HG03469 (cell line): ENCODE results near the gene ADORA2A.

Experiments
- ATAC-seq: cut with Tn5 transposase; IDR thresholded peaks from one replicate; pipeline ENCODE4 v1.9.1; 2021; ENCODE audit warnings: mild to moderate bottlenecking, moderate library complexity, moderate number of reproducible peaks; ENCODE audit not compliant: unreplicated experiment

Gene ADORA2A

GRCh38 chr22:24431309-24432034, 4.1 kb downstream of the ADORA2A start:
- no peak for ATAC-seq

DNA sequence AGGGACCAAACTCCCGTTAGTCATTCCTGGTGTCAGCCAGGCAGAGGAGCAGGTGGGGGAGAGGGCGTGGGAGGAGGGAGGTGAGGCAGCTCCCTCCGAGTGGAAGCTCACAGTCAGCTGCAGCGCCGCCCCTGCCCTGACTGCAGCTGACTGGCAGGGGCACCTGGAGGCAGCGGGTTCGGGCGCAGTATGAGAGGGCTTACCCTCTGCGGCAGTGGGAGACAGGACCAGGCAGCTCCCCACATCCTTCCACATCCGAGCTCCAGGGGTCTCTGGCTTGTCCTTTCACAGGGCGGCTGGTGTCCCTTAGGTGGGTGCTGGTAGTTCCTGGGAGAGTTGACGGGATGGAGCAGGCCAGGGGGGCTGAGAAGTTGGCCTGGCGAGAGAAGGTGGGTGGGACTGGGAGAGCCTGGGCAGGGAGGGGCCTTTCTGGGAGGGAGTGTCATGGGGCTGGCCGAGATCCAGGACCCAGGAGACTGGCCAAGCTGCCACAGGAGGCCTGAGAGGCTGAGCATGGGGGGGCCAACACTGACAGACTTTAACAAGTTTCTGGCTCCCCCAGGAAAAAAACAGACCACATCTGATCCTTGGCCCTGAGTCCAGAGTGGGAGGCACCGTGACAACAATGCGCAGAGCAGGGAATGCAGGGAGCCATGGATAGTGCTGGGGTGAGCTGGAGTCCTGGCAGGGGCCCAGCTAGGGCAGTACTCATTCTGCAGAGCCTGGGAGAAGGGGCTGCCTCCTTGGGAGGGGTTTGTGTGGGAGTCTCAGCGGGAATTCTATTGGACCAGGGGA, 4.9 kb downstream of the ADORA2A start:
- no peak for ATAC-seq

DNA sequence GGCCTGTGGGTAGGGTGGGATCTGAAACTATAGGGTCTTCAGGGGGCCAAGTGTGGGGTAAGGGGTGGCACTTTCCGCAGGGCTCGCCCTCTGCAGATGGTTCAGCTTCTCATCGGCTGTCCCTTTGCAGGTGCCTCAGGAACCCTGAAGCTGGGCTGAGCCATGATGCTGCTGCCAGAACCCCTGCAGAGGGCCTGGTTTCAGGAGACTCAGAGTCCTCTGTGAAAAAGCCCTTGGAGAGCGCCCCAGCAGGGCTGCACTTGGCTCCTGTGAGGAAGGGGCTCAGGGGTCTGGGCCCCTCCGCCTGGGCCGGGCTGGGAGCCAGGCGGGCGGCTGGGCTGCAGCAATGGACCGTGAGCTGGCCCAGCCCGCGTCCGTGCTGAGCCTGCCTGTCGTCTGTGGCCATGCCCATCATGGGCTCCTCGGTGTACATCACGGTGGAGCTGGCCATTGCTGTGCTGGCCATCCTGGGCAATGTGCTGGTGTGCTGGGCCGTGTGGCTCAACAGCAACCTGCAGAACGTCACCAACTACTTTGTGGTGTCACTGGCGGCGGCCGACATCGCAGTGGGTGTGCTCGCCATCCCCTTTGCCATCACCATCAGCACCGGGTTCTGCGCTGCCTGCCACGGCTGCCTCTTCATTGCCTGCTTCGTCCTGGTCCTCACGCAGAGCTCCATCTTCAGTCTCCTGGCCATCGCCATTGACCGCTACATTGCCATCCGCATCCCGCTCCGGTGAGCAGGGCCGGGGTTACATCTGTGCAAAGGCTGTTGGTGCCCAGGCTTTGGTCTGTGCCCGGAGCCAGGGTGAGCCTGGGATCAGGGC, 5.8 kb downstream of the ADORA2A start:
- no peak for ATAC-seq

- ATAC-seq = peak; percentile 32
Measured at GRCh38 chr22:24433828-24434470, 6.5 kb downstream of the ADORA2A start.

DNA sequence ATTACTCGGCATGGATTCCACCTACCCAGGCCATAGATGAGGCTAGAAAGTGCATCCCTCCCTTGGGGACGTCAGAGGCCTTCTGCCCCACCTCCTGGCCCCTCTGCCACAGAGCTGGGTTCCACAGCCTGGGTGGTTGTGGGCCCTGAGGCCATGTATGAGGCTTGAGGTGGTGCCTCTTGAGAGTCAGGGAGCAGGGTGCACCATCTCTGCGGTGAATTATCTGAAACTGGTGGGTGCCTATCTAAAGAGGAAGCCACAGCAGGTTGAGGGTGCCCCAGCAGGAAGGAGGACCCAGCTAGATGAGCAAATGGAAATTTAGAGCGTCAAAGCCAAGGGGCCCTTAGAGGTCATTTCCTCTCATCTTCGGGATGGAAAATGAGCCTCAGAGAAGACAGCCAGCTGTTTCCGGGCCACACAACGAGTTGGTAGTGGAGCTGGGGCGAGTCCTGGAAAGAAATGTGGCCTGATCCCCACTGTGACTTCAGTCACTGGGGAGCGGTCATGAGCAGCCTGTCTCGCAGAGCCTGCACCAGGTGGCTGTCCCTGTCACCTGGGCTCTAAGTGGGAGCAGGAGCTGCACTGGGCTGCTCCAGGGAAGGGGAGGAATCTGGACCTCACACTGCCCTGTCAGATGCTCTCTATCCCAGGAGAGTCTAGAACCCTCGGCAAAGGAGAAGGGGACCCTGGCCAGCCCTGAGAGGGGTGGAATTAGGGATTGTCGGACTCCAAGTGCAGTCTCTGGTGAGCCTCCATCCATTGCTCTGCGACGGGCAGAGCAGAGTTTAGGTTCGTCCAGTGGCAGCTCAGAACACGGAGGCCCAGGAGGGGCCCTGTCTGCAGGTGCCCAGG, 7.3 kb downstream of the ADORA2A start:
- peak; percentile 30 for ATAC-seq

- no peak for ATAC-seq
Measured at GRCh38 chr22:24435323-24435645, 7.9 kb downstream of the ADORA2A start.

GRCh38 chr22:24435861-24436371, 8.5 kb downstream of the ADORA2A start:
- ATAC-seq = no peak

- no peak for ATAC-seq
Measured at GRCh38 chr22:24436553-24436952, 9.2 kb downstream of the ADORA2A start.

DNA sequence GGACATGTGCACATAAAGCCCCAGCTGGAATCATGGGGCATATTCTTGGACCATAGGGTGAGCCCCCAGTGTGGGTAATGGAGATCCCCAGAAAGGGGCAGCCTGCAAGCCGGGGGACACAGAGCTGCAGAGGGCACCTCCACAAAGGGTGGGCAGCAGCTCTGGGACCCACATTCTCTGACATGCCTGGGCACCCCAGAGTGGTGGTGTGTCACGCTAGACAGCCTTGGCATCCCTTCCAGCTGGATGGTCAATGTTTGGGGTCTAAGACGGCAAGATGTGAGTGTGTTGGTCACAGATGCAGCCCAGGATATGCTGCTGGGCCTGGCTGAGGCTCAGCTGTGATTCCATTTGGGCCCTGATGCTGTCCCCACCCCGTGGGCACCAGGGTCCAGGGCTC, 9.7 kb downstream of the ADORA2A start:
- ATAC-seq = no peak

- ATAC-seq = no peak
Measured at GRCh38 chr22:24437741-24438328, 10.4 kb downstream of the ADORA2A start.

GRCh38 chr22:24440270-24440717, 12.9 kb downstream of the ADORA2A start:
- ATAC-seq = no peak

DNA sequence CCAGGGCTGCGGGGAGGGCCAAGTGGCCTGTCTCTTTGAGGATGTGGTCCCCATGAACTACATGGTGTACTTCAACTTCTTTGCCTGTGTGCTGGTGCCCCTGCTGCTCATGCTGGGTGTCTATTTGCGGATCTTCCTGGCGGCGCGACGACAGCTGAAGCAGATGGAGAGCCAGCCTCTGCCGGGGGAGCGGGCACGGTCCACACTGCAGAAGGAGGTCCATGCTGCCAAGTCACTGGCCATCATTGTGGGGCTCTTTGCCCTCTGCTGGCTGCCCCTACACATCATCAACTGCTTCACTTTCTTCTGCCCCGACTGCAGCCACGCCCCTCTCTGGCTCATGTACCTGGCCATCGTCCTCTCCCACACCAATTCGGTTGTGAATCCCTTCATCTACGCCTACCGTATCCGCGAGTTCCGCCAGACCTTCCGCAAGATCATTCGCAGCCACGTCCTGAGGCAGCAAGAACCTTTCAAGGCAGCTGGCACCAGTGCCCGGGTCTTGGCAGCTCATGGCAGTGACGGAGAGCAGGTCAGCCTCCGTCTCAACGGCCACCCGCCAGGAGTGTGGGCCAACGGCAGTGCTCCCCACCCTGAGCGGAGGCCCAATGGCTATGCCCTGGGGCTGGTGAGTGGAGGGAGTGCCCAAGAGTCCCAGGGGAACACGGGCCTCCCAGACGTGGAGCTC, 13.5 kb downstream of the ADORA2A start:
- ATAC-seq = no peak

GRCh38 chr22:24441406-24442351, 14.3 kb downstream of the ADORA2A start:
- no peak for ATAC-seq

DNA sequence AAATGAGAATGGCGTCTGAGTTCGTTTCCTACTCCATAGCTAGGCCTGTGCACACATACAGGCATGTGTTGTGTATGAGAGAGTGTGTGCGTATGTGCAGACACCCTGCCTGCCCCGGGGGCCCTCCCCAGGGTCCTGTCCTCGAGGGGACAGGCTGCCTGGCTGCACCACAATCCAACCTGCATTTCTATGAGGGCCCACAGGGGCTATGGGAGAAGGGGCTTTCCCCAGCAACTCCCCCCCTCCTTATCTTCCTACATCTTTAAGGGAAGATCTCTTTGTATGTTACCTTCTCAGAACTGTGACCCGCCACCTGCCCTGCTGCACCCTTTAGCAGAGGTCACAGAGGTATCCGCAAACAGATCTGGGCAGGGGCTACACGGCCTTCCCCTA, 14.9 kb downstream of the ADORA2A start:
- ATAC-seq = no peak

- ATAC-seq = no peak
Measured at GRCh38 chr22:24443668-24444067, 16.3 kb downstream of the ADORA2A start.

GRCh38 chr22:24444251-24444650, 16.9 kb downstream of the ADORA2A start:
- no peak for ATAC-seq

GRCh38 chr22:24444729-24445466, 17.5 kb downstream of the ADORA2A start:
- ATAC-seq = no peak
